HFFc6 (cell line): ENCODE results near the gene GLB1L2. TPM values are rescaled to one million over a fixed set of nuclear protein-coding genes. Genes with fewer than 3 reads are reported as not detected.

Experiments
- DNase-seq: peaks from one replicate; pipeline ENCODE4 v3.0.0-alpha.2; 2018
- H3K27ac Mint-ChIP-seq: 2 replicates; pipeline ENCODE4 v1.8.0; 2020; ENCODE audit warnings: mild to moderate bottlenecking, mixed read lengths
- H3K27me3 Mint-ChIP-seq: 2 replicates; pipeline ENCODE4 v1.8.0; 2021; ENCODE audit warnings: mild to moderate bottlenecking, moderate library complexity, mixed read lengths; ENCODE audit not compliant: insufficient read depth
- H3K36me3 Mint-ChIP-seq: 2 replicates; pipeline ENCODE4 v1.8.0; 2021; ENCODE audit warnings: low read depth, mixed read lengths
- H3K4me1 Mint-ChIP-seq: 2 replicates; pipeline ENCODE4 v1.8.0; 2020; ENCODE audit warnings: low read depth, mixed read lengths
- H3K4me3 Mint-ChIP-seq: 2 replicates; pipeline ENCODE4 v1.8.0; 2020; ENCODE audit warnings: mild to moderate bottlenecking, moderate library complexity, mixed read lengths
- H3K9me3 Mint-ChIP-seq: 2 replicates; pipeline ENCODE4 v1.8.0; 2020; ENCODE audit warnings: mild to moderate bottlenecking, mixed read lengths
- total RNA-seq, 6 experiments: library from RNA; stranded (reverse); fragmentation: NEBNext Ultra II Directional; extraction: Animal tissue kit (Norgen Biotek cat#: 25700); gene quantifications; 2 replicates in 1 of 6; 3 replicates in 5 of 6; pipeline ENCODE4 v1.2.3, GENCODE V29; 2021
- TF ChIP-seq, protein P1 (sequence below): fragments of 200-600 bp; sonication (generic); IDR thresholded peaks from 2 replicates; pipeline ENCODE4 v1.5.0; 2021; ENCODE audit warnings: antibody characterized with exemption, mild to moderate bottlenecking

The GLB1L2 gene
- total RNA-seq, 6 experiments from 2014 or later: not detected

DNA sequence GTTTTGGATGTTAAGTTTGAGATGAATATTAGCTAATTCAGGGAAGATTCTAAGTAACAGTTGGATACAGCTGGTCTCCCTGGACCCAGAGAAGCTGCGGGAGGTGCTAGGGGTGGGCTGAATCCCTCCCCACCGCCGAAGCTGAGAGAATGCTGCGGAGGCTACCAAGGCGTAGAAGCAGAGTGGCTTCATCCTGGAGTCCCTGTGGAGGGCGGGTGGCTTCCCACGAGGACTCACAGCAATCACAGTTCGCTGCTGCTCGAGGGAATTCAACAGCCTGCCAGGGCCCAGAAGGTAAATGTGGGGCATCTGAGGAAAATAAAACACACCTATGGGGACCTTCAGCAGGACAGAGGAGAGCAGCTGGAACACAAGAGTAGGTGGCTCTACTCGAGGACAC lies 91.3 kb downstream of the GLB1L2 start:
- Mint-ChIP-seq H3K27me3 (peaks cover 6% of the 10 kb centered on the region; the same call in 1 of the 2 replicates), H3K4me1 (no peaks in the 10 kb centered on the region), H3K27ac (no peak overlapping the region), H3K4me3 (no peak overlapping the region), H3K9me3 (peaks cover 42% of the 10 kb centered on the region), H3K36me3 (no peaks in the 10 kb centered on the region; the same call in 1 of the 2 replicates)
- DNase-seq: no peak
- TF ChIP-seq, protein P1, sequence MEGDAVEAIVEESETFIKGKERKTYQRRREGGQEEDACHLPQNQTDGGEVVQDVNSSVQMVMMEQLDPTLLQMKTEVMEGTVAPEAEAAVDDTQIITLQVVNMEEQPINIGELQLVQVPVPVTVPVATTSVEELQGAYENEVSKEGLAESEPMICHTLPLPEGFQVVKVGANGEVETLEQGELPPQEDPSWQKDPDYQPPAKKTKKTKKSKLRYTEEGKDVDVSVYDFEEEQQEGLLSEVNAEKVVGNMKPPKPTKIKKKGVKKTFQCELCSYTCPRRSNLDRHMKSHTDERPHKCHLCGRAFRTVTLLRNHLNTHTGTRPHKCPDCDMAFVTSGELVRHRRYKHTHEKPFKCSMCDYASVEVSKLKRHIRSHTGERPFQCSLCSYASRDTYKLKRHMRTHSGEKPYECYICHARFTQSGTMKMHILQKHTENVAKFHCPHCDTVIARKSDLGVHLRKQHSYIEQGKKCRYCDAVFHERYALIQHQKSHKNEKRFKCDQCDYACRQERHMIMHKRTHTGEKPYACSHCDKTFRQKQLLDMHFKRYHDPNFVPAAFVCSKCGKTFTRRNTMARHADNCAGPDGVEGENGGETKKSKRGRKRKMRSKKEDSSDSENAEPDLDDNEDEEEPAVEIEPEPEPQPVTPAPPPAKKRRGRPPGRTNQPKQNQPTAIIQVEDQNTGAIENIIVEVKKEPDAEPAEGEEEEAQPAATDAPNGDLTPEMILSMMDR: no peak

DNA sequence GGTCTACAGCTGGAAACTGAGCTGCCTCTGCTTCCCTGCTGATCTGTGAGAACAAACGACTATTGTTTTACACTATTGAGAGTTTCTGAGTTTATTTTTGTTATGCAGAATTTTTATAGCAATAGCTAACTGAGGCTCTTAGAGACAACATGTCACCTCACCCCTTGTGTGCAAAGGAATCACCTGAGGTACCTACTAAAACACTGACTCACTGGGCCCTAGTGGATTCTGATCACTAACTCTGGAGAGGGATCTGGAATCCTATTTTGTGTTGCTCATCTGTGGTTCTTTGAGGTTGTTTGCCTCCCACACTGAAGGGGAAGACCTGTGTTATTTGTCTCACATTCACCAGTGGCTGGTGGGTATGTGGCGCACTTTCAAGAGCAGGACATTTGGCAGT lies 93.6 kb downstream of the GLB1L2 start:
- Mint-ChIP-seq H3K9me3 (peaks cover 53% of the 10 kb centered on the region), H3K36me3 (no peaks in the 10 kb centered on the region; the same call in none of the 2 replicates), H3K4me3 (no peak overlapping the region), H3K27me3 (peaks cover 6% of the 10 kb centered on the region; the same call in 1 of the 2 replicates), H3K4me1 (no peaks in the 10 kb centered on the region), H3K27ac (no peak overlapping the region)
- TF ChIP-seq, protein P1: no peak
- no peak for DNase-seq

Other genes with a start within 250 kb of the GLB1L2 start
- 10 to 100 TPM; 19.6 to 31.1 (median 29.4) TPM for gene NCAPD3, start 108.0 kb upstream of the GLB1L2 start, total RNA-seq
- gene VPS26B, start 107.3 kb upstream of the GLB1L2 start, total RNA-seq: 10 to 100 TPM; 36.5 to 45.0 (median 39.1) TPM
- 10 to 100 TPM; 32.7 to 36.8 (median 34.2) TPM for gene THYN1, start 78.6 kb upstream of the GLB1L2 start, total RNA-seq
- 10 to 100 TPM; 11.8 to 15.7 (median 13.8) TPM for gene ACAD8, start 78.4 kb upstream of the GLB1L2 start, total RNA-seq
- gene GLB1L3, start 55.6 kb upstream of the GLB1L2 start, total RNA-seq: not detected
- gene B3GAT1, start 80.3 kb downstream of the GLB1L2 start, total RNA-seq: not detected